GM21576 (cell line): ENCODE data around the gene FKBP7.
"Not testable (repeated sequence)": the region's sequence is repeated elsewhere in the genome, so short reads cannot be mapped to it uniquely, and the experiment has no call there.

ENCODE experiments used
- ATAC-seq: cut with Tn5 transposase; IDR thresholded peaks from one replicate; pipeline ENCODE4 v1.9.1; 2021; ENCODE audit warnings: mild to moderate bottlenecking, moderate library complexity; ENCODE audit not compliant: unreplicated experiment

The FKBP7 gene

DNA sequence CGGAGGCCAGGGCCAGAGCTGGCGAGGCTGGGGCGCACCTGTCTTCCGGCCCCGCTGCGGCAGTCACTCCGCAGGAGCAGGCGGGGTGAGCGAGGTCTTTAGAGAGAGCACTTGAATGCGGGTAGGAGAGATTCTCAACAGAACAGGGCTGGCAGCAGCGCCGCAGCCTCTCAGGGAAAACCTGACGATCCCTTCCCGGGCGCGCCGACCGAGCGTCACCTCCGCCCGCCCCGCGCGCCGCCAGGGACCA is 28.0 kb downstream of the FKBP7 start:
- ATAC-seq = peak; percentile 38

DNA sequence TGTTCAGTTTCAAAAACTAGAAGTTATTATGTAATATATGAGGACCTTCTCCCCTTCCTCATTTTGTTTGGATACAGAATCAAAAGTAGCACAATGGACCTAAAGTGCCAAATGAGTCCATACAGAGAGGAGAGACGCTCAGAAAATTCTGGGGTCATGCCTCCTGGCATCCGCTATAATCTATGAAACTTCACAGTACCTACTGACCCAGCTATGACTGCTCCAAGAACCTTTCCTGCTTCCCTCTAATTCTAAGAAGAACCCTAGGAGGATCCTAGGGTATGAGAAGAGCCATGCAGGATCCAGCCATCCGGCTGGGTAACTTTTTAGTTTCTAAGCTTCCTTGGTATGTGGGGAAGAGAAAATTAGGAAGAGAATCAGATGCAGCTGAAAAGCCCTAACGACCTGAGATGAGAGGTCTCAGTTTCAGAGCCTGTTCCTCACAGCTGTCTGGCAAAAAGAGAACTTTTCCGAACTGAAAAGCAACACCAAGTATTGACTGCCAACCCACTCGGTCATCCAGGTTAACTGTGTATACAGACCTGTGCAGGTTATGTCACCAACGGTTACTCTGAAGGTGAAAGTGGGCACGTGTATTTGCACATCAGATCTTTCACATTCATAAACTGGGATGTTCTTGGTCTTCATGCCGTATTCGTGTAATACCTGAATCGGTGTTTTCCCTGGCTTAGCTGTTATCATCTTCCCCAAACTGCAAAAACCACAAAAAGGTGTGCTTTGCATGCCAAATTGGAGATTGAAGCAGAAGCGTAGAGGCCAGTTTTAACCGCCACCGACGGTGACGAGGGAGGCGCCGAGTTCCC is 28.5 kb downstream of the FKBP7 start:
- peak; percentile 7 for ATAC-seq

DNA sequence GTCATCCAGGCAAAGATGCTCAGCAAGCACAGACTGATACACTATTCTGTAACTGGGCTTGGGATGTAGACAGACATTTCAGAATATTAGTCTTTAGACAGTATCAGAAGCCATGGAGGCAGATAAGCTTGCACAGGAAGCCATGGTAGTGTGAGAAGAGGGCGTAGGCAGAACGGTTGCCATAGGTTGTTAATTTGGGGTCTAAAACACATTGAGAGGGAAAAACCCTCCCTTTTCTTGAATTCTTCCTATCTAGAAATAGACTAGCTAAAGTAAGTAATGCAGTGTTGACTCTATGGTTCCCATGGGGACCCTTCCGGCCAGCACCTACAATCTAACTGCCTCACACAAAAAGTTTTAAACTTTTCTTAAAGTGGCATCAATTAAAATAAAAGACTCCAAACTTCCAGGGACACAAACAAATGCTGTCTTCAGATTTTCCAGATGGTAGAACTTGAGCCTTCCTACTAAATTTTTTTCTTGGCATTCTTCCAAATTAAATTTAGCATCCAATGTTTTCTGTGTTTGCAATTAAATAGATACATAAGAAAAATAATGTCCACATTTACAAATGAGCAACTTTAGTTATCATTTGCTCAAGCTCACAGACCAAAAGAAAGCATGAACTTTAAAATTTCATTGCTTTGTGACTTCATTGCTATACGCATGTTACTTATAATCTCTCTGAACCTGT is 29.3 kb downstream of the FKBP7 start:
- ATAC-seq = no peak

DNA sequence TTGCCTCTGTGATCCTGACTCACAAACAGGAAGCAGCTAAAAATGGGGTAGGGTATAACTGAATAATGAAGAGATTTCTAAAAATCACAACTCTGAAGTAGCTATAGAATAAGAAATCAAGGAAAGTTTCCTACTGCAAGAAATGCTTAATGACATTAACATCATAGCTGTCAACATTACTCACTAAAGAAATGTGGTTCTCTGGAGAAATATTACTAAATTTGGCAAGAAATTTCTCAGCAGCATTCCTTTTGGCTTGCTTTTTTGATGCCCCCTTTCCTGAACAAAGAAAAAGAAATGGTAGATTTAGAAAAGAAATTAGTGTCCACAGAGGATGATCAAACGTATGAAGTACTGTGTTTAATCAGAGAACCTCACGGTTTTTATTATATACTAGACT is 37.0 kb downstream of the FKBP7 start:
- ATAC-seq = no peak

DNA sequence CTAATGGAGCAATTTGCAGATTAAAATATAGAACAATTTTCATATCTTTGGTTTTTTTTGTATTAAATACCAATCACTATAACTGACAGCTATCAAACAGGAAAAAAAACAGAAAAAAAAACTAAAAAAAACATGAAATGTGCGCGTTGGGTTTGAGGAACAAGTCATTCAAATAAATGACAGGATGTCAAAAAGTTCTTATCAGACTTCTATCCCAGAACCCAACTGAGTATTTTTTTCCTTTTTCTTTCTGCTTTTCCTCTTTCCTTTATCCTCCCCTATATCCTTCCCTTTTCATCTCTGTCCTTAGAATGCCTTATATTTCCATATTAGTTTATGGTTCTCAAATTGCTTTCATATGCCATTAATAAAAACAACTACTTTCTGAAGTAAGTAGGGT is 41.7 kb downstream of the FKBP7 start:
- no peak for ATAC-seq

DNA sequence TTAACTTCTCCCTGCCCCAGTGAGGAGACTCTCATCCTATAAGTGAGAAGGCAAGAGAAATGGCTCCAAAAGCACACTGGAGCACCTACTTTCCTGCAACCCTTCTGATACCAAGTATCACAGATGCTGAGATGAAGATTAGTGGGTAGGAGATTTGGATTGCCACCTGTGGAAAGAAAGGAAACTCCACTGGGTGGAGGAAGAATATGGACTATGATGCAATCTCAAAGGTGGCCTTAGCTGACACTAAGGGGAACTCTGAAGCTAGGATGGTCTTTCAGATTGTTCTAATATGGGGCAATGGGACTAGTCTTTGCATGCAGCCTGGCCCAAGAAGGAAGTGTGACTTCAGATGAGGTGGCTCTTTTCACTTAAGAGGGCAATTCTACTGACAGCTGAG is 49.1 kb downstream of the FKBP7 start:
- ATAC-seq = no peak

DNA sequence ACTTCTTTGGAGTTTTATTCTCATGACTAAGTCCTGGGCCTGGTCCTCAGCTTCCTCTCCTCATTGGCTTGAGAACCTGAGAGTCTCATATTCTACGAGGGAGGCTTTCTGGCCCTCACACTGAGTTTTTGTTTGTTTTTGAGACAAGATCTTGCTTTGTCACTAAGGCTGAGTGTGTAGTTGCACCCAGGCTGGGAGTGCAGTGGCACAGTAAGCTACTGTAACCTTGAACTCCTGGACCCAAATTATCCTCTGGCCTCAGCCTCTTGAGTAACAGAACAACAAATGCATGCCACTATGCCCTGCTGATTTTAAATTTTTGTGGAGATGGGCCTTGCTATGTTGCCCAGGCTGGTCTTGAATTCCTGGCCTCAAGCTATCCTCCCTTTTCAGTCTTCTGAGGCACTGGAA is 50.0 kb downstream of the FKBP7 start:
- ATAC-seq = no peak

DNA sequence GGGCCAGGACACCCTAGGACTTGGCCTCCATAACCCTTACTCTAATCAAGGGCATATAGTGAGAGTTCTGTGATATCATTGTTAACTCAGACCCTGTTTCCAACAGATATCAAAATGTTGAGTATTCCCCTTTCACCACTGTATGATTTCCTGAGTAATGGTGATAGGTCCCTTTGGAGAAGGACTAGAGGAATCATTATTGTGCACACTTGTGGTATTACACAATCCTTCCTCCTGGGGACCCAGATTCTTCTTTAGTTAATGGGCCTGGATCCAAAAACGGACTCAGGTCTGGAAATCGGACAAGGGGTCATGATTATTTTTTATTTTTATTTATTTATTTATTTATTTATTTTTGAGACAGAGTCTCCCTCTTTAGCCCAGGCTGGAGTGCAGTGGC is 50.9 kb downstream of the FKBP7 start:
- no peak for ATAC-seq

DNA sequence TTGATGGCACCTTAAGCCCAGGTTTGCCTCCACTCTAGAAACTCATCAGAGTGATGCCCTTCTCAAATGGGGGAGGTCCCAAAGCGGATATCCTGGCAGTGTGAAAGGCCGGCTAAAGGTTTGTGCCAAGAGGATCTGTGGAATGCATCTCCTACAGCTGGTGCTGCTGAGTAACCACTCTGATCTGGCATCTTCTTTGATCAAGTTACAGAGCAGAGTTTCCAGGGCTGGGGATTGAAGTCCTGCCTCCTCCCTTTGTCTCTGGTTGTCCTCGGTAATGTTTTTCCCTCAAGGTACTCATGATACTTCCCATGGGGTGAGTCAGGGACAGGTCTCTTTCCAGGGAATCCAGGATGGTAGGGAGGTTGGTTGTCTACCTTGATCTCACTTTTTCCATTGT is 52.0 kb downstream of the FKBP7 start:
- no peak for ATAC-seq

DNA sequence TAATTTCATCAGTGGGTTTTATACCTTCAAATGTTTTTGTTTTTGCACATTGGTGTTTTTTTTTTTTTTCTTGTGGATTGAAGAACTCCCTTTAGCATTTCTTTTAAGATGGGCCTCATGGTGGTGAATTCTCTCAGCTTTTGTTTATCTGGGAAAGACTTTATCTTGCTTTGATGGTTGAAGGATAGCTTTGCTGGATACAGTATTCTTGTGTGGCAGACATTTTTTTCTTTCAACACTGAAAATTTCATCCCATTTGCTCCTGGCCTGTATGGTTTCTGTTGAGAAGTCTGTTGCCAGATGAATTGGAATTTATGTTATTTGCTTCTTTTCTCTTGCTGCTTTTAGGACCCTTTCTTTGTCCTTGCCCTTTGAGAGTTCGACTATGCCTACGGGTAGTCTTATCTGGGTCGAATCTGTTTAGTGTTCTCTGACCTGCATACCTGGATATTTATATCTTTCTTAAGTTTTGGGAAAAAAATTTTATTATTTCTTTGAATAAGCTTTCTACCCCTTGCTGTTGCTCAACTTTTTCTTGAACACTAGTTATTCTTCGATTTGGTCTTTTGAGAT is 53.1 kb downstream of the FKBP7 start:
- no peak for ATAC-seq

DNA sequence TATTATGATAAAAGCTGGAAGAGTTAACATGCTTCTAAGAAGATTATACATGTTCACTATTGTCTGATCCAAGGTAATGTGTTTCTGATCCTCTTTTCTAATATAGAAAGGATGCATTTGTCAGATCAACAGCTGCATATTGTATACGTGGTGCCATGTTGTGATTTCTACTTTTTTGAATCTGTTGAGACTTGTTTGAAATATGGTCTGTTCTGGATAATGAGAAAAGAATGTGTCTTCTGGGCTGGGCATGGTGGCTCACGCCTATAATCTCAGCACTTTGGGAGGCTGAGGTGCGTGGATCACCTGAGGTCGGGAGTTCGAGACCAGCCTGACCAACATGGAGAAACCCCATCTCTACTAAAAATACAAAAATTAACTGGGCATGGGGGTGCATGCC is 54.7 kb downstream of the FKBP7 start:
- not testable (repeated sequence) for ATAC-seq

DNA sequence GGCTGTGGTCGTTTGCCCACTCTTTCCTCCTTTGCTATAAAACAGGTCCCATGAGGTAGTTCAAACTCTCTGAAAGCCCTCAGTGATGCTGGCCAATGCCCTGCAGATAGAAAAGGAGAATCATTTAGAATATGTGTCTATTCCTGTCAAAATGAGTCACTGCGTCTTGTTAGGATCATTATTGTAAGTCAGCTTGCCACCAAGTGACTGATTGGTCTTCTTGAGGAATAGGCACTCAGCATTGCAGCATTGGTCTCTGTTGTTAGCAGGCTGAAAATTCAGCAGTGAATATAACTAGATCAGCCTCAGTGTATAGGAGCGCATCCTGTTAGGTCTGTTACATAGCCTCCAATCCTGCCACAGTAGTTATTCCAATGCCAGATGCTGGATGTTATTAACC is 56.3 kb downstream of the FKBP7 start:
- ATAC-seq = no peak

DNA sequence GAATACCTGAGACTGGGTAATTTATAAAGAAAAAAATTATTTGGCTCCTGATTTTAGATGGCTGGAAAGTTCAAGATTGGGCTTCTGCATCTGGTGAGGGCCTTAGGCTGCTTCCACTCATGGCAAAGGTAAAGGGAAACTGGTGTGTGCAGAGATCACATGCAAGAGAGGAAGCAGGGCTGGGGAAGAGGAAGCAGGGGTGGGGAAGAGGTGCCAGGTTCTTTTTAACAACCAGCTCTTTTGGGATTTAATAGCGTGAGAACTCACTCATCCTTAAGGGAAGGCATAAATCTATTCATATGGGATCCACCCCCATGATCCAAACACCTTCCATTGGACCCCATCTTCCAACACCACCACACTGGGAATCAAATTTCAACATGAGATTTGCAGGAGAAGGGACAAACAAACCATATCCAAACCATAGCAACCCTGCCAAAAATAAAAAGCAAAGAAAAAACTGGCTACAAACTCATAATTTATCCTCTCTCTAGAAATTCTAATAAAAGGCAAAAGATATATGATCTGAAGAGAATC is 57.9 kb downstream of the FKBP7 start:
- ATAC-seq = no peak

DNA sequence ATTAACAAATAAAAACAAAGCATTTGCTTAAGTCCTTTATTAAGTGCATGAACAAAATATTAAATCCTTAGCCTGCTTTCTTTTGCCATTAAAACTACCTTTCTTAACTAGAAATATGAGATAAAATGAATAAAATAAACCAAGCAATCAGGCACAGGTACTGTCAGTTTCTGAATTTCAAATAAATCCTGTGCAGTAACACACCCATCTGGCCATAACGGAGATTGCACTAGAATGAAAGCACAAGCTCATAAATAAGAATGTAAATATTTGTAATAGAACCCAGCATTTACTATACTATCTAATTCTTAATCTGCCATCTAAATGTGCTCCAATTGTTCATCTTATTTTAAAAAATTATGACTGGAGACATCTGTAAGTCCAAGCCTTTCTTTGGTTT is 59.3 kb downstream of the FKBP7 start:
- ATAC-seq = no peak

DNA sequence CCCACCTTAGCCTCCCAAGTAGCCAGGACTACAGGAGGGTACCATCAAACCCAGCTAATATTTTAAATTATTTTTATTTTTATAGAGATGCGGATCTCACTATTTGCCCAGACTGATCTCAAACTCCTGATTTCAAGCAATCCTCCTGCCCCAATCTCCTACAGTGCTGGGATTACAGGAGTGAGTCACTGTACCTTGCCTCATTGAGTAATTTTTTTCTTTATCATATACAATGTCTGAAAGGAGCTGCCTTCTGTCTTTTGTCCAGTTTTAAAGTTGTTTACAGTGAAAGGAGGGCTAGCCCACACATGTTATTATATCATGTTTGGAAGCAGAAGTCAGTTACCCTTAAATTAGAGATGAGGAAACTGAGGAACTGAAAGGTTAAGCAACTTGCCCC is 60.0 kb downstream of the FKBP7 start:
- no peak for ATAC-seq

DNA sequence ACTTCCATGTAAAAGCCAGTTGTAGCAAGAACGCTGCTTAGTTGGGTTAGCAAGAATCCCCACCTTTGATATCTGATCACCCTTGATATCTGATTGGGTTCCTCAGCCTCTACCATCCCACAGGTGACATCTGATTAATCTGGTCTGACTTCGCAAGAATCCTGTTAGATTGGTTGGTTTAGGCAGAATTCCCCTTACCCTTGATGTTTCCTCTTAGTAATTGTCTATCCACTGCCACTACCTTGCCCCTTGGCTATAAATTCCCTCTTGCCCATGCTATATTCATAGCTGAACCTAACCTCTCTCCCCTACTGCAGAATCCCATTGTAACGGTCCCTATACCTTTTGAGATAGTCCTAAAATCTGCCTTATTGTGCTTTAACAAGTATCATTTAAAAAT is 60.5 kb downstream of the FKBP7 start:
- ATAC-seq = no peak

DNA sequence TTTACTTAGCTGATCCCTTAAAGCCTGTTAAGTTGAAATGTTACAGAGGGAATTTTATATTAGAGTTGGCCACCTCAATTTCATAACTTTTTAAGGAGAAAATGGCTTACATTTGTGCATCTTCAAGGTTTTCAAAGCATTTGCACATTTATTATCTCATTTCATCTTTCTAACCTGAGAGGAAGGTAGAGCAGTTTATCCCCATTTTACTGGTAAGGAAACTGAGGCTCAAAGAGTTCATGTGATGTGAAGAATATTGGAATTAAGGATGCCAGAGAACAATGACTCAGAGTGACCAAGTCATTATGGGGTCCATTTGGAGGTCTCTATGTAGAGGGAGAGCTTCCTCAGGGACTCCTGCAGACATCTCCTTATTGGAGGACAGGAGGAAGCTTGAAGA is 62.4 kb downstream of the FKBP7 start:
- ATAC-seq = no peak

DNA sequence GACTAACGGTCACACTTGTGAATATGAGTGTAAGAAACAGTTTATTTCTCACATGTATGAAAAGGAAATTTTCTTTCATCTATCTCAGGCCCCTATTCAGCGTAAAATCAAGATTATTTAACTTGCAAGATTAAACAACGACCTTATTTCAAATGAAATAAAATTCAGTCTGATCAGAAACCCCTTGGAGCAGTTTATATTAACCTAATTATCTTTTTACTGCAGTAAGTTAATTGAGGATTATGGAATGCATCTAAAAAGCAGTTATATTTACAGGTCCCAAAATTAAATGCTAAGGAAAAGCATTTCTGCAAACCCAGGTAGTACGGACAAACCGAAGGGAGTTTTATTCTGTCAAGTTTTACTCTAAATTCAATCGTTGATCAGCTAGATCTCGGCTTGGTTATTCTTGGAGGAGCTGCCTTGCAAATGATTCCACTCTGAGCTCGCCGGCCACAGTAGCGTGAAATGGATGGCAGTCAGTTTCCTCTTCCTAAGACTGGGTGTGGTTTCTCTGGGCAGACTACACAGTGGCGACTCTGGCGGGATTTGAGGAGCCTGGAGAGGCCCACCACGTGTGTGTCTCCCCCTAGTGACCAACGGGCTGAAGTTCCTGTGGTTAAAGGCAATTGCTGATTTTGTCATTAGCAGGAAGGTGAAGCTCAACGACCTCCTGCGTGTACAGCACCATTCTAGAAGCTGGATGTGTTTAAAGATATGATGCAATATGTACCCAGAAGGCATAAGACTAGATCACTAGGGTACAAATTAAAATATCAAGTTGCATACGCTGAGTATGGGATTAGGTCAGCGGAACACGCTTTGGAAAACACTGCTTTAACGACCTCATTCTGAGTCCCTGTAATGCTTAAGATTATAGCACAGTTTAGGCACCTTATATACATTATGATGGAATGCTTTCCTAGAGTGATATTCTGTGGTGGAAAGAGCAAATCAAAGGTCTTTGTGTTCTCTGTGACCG is 63.8 kb downstream of the FKBP7 start:
- ATAC-seq = peak; percentile 86
